ENCODE measurements around the gene COL18A1. TPM values are rescaled to one million over a fixed set of nuclear protein-coding genes. Genes with fewer than 3 reads are reported as not detected.

Gene COL18A1
- total and polyA plus RNA-seq, 2 of the 8 experiments (the other 6 are each of a cell fraction or from before 2014, with no cell fraction given), result 145 to 201 TPM

DNA sequence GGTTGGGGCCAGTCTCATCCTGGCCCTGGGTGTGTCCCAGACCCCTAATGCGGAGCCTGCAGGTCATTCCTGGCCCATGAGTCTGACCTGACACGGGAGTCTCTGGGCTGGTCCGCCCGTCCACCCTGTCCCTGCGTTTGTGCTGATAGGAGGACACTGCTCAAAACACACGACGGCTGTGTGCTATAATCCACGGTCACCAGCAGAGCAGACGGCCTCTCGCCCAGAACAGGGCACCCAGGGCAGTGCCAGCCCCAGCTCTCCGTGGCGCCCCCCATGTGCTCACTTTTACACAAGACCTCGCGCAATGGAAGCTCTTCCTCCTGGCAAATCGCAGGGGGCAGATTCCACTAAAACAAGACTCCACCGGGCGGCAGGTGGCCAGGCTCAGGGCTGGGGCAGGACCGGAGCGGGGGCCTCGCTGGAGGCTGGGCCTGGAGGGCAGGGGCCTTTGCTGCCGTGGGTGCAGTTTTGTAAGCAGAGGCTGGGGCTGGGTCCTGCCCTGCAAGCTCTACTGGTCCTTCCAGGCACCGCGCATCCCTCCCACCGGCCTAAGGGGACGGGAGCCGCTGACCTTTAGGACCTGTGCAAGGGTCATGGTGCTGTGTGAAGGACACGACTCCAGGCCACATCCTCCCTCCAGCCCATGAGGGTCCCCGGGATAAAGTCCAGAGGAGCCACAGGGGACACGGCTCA is 147.9 kb downstream of the COL18A1 start:
- Histone ChIP-seq H3K56ac (replicated peaks; ENCODE audit: insufficient read length, low read depth, low read length) (no peak overlapping the region), H3K18ac (ENCODE audit: extremely low read depth, low read length) (no peak overlapping the region), H3K14ac (ENCODE audit: insufficient read length) (no peak overlapping the region), H2AFZ (ENCODE audit: low read length) (no peak overlapping the region), H2BK12ac (ENCODE audit: low read depth, low read length) (0 out of 2 replicates have a peak overlapping the region, but pooled peaks have one; percentile 1), H2AK5ac (ENCODE audit: low read depth, low read length) (no peak overlapping the region), H3K4me2 (ENCODE audit: insufficient read depth in 1 of 2, low read depth in 2 of 2, low read length in 2 of 2) (no peak overlapping the region), H2BK5ac (ENCODE audit: low read depth, low read length) (no peak overlapping the region), H4K20me1 (replicated peaks in 1 of 2; ENCODE audit: control insufficient read depth in 1 of 2, insufficient read depth in 2 of 2, low read length in 2 of 2) (peaks cover 0 to 2% of the 10 kb centered on the region in 2 experiments), H3K23me2 (ENCODE audit: low read depth, low read length) (peaks cover 4% of the 10 kb centered on the region; the same call in 1 of the 2 replicates), H2BK120ac (replicated peaks; ENCODE audit: low read depth, low read length) (no peak overlapping the region), H4K91ac (replicated peaks; ENCODE audit: insufficient read length, low read length) (peak overlapping the region; percentile 17), H2BK15ac (ENCODE audit: low read length) (no peak overlapping the region), H3K79me1 (ENCODE audit: low read depth, low read length) (no peaks in the 10 kb centered on the region), H3K36me3 (ENCODE audit: control insufficient read depth in 2 of 4, insufficient read depth in 4 of 4, low read length in 3 of 4) (no peaks in the 10 kb centered on the region), H4K5ac (ENCODE audit: insufficient read length, low read depth, low read length) (no peak overlapping the region), H3K79me2 (ENCODE audit: control insufficient read depth in 1 of 2, insufficient read depth in 2 of 2, low read length in 2 of 2) (no peaks in the 10 kb centered on the region), H3K27me3 (replicated peaks in 1 of 4; ENCODE audit: control insufficient read depth in 3 of 4, extremely low read depth in 1 of 4, insufficient read depth in 3 of 4, low read length in 3 of 4) (no peaks in the 10 kb centered on the region; a peak in 1 of 7 replicates), H3K4ac (replicated peaks; ENCODE audit: insufficient read length, low read depth, low read length) (no peak overlapping the region), H3K4me1 (replicated peaks in 1 of 4; ENCODE audit: control insufficient read depth in 3 of 4, insufficient read depth in 4 of 4, low read length in 3 of 4) (peaks cover 0 to 9% (median 1%) of the 10 kb centered on the region in 4 experiments; a peak in 4 of 7 replicates), H3K9ac (replicated peaks in 1 of 4; ENCODE audit: extremely low read depth in 1 of 4, low read depth in 3 of 4, low read length in 3 of 4) (no peak overlapping the region), H3K4me3 (ENCODE audit: extremely low read depth in 1 of 4, insufficient read depth in 2 of 4, low read depth in 3 of 4, low read length in 4 of 4) (no peak overlapping the region), H3K9me3 (ENCODE audit: insufficient read depth in 2 of 2, low read depth in 1 of 2, low read length in 1 of 2) (no peaks in the 10 kb centered on the region), H2BK20ac (ENCODE audit: low read length) (no peak overlapping the region), H3K27ac (ENCODE audit: low read depth, low read length) (no peak overlapping the region), H4K8ac (ENCODE audit: extremely low read depth, insufficient read depth, low read length) (no peak overlapping the region), H3K23ac (ENCODE audit: insufficient read length) (no peak overlapping the region)
- WGBS, 2 experiments (ENCODE audit: extremely low coverage in 1 of 2, insufficient coverage in 1 of 2, insufficient read length in 1 of 2, insufficient replicate concordance in 2 of 2, low coverage in 1 of 2, low lambda C conversion rate in 2 of 2, missing lambda C conversion rate in 1 of 2), result 89% methylated on average over 24 of the region's 29 CpGs; no CpG with 5 or more reads in 1 of the 2 experiments
- DNase-seq (ENCODE audit: low read depth in 1 of 2, low spot score in 2 of 2), result no peak
- POLR2A ChIA-PET (ENCODE audit: partially characterized antibody), result interaction anchor here (0.9 kb wide), 1 partner anchor 276 kb away, joined by 3 read pairs; no protein-coding TSS in a partner anchor
- CTCF ChIA-PET (ENCODE audit: partially characterized antibody), result interaction anchor here (0.6 to 1.6 kb wide), 5 partner anchors 23 to 268 kb away, joined by 3 to 7 read pairs (median 4); no protein-coding TSS in a partner anchor
- no peak for FAIRE-seq
- TF ChIP-seq EP300 (IDR thresholded peaks at IDR 0.05; ENCODE audit: borderline replicate concordance in 1 of 2, low read depth in 2 of 2, low read length in 2 of 2) (no peak), CEBPB (IDR thresholded peaks at IDR 0.05; ENCODE audit: low read depth, low read length) (no peak), E2F6 (IDR thresholded peaks at IDR 0.05) (no peak), HDAC6 (IDR thresholded peaks at IDR 0.05; ENCODE audit: low read depth, low read length) (no peak), FOSL1 (IDR thresholded peaks at IDR 0.05; ENCODE audit: insufficient read depth, low read depth, low read length) (no peak)

Measured in H1 (cell line).